IPS-20b (cell line): Measurements from ENCODE around the gene EPS15.
"Not testable (repeated sequence)": the region's sequence is repeated elsewhere in the genome, so short reads cannot be mapped to it uniquely, and the experiment has no call there.

Experiments used
- H3K27ac ChIP-seq: one replicate; pipeline ENCODE4 v1.5.1; 2013; ENCODE audit warnings: low read length
- H3K27me3 ChIP-seq: 2 replicates; pipeline ENCODE4 v1.6.1; 2013; ENCODE audit warnings: mild to moderate bottlenecking, low read length, inconsistent platforms; ENCODE audit not compliant: insufficient read depth
- H3K36me3 ChIP-seq: 2 replicates; pipeline ENCODE4 v1.6.1; 2013; ENCODE audit warnings: low read depth, mild to moderate bottlenecking, inconsistent platforms, low read length, moderate library complexity; ENCODE audit not compliant: insufficient read depth
- H3K4me1 ChIP-seq: 2 replicates; pipeline ENCODE4 v1.6.1; 2013; ENCODE audit warnings: mild to moderate bottlenecking, control low read depth, inconsistent platforms, low read length, moderate library complexity; ENCODE audit not compliant: insufficient read depth
- H3K4me3 ChIP-seq: 2 replicates; pipeline ENCODE4 v1.5.1; 2013; ENCODE audit warnings: mild to moderate bottlenecking, low read length, inconsistent platforms
- H3K9ac ChIP-seq: 2 replicates; pipeline ENCODE4 v1.6.1; 2013; ENCODE audit warnings: low read depth, mild to moderate bottlenecking, inconsistent platforms, low read length, moderate library complexity
- H3K9me3 ChIP-seq: 2 replicates; pipeline ENCODE4 v1.6.1; 2013; ENCODE audit warnings: mild to moderate bottlenecking, low read depth, low read length, inconsistent platforms; ENCODE audit not compliant: insufficient read depth

EPS15 gene

DNA sequence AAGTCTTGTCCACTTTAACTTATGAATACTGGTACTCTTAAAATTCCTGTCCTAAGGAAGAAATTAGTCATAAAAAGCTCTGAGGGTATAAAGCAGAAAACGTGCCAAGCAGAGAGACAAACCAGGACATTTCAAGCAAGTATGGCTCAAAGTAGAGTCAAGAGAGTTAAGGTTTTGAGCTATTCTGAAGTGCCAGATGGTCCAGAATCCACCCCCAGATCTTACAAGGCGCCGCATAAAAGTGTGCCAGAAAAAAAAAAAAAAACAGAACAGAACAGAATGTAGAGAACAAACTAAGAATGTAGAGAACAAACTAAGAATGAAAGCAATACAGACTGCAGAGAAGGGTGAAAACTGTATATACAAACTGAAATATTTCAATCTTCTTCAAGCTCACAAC lies 12.5 kb downstream of the EPS15 start:
- H3K4me3 ChIP-seq, result no peak overlapping the region
- H3K4me1 ChIP-seq, result no peaks in the 10 kb centered on the region
- no peaks in the 10 kb centered on the region for H3K9me3 ChIP-seq
- H3K9ac ChIP-seq, result no peak overlapping the region
- H3K27ac ChIP-seq, result no peak overlapping the region
- no peaks in the 10 kb centered on the region for H3K36me3 ChIP-seq
- H3K27me3 ChIP-seq, result no peaks in the 10 kb centered on the region

DNA sequence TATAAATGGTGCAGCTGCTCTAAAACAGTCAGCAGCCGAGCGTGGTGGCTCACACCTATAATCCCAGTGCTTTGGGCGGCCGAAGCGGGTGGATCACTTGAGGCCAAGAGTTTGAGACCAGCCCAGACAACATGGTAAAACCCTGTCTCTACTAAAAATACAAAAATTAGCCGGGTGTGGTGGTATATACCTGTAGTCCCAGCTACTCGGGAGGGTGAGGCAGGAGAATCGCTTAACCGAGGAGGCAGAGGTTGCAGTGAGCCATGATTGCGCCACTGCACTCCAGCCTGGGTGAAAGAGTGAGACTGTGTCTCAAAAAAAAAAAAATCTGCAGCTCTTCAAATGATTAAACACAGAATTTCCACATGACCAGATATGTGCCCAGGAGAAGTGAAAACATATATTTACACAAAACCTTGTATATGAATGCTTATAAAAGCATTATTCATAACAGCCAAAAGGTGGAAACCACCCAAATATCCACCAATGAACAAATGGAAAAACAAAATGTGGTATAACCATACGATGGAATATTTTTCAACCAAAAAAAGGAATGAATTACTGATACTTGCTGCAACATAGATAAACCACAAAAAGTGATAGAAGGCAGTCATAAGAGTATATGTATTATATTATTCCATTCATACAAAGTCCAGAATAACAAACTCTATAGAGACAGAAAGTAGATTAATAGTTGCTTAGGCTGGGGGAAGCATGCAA lies 14.1 kb downstream of the EPS15 start:
- no peaks in the 10 kb centered on the region for H3K36me3 ChIP-seq
- no peak overlapping the region for H3K9ac ChIP-seq
- H3K4me3 ChIP-seq, result no peak overlapping the region
- H3K27me3 ChIP-seq, result no peaks in the 10 kb centered on the region
- no peaks in the 10 kb centered on the region for H3K9me3 ChIP-seq
- 0 out of 2 replicates have a peak, but pooled peaks cover under 1% of the 10 kb centered on the region for H3K4me1 ChIP-seq
- H3K27ac ChIP-seq, result no peak overlapping the region

- not testable (repeated sequence) for H3K9me3 ChIP-seq, H3K9ac ChIP-seq, H3K27me3 ChIP-seq, H3K4me3 ChIP-seq, H3K4me1 ChIP-seq, H3K36me3 ChIP-seq, H3K27ac ChIP-seq
These were observed 17.8 kb downstream of the EPS15 start for GRCh38 chr1:51501218-51501630.

GRCh38 chr1:51499694-51500093 lies 19.4 kb downstream of the EPS15 start:
- Histone ChIP-seq H3K9me3 (0 out of 2 replicates have a peak, but pooled peaks cover 2% of the 10 kb centered on the region), H3K9ac (no peak overlapping the region), H3K36me3 (no peaks in the 10 kb centered on the region), H3K4me1 (0 out of 2 replicates have a peak, but pooled peaks cover 4% of the 10 kb centered on the region), H3K27me3 (no peaks in the 10 kb centered on the region), H3K4me3 (no peak overlapping the region), H3K27ac (no peak overlapping the region)

GRCh38 chr1:51498924-51499323 lies 20.1 kb downstream of the EPS15 start:
- 0 out of 2 replicates have a peak, but pooled peaks cover 2% of the 10 kb centered on the region for H3K9me3 ChIP-seq
- no peak overlapping the region for H3K4me3 ChIP-seq
- no peaks in the 10 kb centered on the region for H3K27me3 ChIP-seq
- H3K27ac ChIP-seq, result no peak overlapping the region
- H3K9ac ChIP-seq, result no peak overlapping the region
- H3K4me1 ChIP-seq, result 0 out of 2 replicates have a peak, but pooled peaks cover 4% of the 10 kb centered on the region
- no peaks in the 10 kb centered on the region for H3K36me3 ChIP-seq

DNA sequence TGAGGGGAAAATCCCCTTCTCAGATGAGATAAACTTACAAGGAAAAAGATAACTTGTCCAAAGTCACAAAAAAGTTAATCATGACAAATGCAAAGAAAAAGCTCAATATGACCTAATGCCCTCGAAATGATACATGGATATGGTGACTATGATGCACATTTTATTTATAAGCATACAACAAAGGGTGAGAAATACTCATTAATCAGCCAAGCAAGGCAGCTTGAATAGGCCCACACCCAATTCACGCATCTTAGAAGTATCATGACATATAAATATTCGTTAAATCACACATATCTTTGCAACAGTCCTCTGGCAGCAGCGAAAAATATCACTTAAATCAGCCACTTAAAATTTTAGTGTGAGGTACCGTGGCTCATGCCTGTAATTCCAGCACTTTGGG lies 21.7 kb downstream of the EPS15 start:
- H3K4me1 ChIP-seq, result 0 out of 2 replicates have a peak, but pooled peaks cover 4% of the 10 kb centered on the region
- H3K27ac ChIP-seq, result no peak overlapping the region
- H3K9me3 ChIP-seq, result 0 out of 2 replicates have a peak, but pooled peaks cover 2% of the 10 kb centered on the region
- no peaks in the 10 kb centered on the region for H3K27me3 ChIP-seq
- no peak overlapping the region for H3K4me3 ChIP-seq
- H3K9ac ChIP-seq, result no peak overlapping the region
- H3K36me3 ChIP-seq, result no peaks in the 10 kb centered on the region

- H3K36me3 ChIP-seq, result no peaks in the 10 kb centered on the region
- 0 out of 2 replicates have a peak, but pooled peaks cover 2% of the 10 kb centered on the region for H3K9me3 ChIP-seq
- no peaks in the 10 kb centered on the region for H3K27me3 ChIP-seq
- no peak overlapping the region for H3K27ac ChIP-seq
- no peak overlapping the region for H3K9ac ChIP-seq
- no peak overlapping the region for H3K4me3 ChIP-seq
- H3K4me1 ChIP-seq, result no peaks in the 10 kb centered on the region
These were observed 24.8 kb downstream of the EPS15 start for GRCh38 chr1:51494138-51494830.

DNA sequence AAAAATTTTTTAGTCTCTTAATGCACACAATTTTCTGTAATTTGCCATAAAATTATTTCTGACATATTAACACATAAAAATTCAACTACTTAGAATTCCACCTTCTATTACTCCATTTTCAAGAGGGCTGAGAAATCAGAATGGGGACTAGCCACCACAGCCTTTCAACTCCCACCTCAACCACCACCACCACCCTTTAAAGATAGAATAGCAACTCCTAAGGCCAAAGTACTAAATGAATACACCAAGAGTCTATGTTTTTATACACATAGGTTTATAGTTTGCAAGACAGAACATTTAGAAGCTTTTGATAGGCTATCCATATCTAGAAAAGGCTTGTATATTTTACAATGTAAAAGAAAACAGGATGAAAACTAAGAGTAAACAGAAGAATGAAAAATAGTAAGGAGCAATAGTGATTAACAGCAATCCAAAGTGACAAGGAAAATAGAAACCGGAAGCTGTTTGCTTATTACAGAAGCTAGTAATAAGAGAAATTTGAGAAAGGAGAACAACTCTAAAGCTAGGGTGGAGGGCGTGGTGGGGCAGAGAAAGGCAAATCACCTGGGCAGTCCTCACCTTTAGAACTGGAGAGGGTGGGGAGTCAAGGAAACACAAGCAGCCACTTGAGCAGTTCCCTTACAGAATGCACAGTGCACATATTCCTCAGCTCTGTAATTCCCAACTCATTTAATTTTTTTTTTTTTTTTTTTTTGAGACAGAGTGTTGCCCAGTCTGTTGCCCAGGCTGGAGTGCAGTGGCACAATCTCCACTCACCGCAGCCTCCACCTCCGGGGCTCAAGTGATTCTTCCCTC lies 27.7 kb downstream of the EPS15 start:
- Histone ChIP-seq H3K27ac (no peak overlapping the region), H3K4me1 (no peaks in the 10 kb centered on the region), H3K9ac (no peak overlapping the region), H3K4me3 (no peak overlapping the region), H3K36me3 (no peaks in the 10 kb centered on the region), H3K27me3 (no peaks in the 10 kb centered on the region), H3K9me3 (no peaks in the 10 kb centered on the region)

- Histone ChIP-seq H3K36me3 (no peaks in the 10 kb centered on the region), H3K4me1 (no peaks in the 10 kb centered on the region), H3K27me3 (no peaks in the 10 kb centered on the region), H3K9me3 (no peaks in the 10 kb centered on the region), H3K9ac (no peak overlapping the region), H3K4me3 (no peak overlapping the region), H3K27ac (no peak overlapping the region)
These were observed 29.6 kb downstream of the EPS15 start for GRCh38 chr1:51489472-51489871.

DNA sequence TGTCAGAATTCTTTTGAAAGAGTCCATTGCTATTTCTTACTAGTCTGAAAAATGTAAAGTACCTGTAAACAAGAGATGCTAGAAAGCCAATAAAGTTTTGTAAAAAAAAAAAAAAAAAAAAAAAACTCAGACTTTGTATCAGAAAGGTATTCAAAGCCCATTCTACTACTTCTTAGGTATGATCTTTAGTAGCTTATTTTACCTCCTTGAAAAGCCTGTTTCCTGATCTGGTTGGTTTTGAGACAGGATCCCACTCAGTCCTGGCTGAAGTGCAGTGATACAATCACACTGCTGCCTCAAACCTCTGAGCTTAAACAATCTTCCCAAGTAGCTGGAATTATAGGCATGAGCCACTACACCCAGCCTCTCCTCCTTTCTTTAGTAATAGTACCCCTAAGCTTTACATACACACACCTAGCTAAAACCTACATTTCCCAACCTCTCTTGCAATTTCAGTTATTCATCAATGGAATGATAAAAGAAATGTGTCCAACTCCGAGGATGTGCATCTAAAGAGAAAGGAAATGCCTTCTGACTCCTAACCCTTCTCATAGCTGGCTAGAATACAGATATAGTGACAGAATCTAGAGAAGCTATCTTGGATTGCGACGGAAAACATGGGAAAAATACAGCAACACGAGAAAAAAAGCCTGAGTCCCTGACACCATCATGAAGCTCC lies 30.6 kb downstream of the EPS15 start:
- Histone ChIP-seq H3K9ac (no peak overlapping the region), H3K4me3 (no peak overlapping the region), H3K9me3 (no peaks in the 10 kb centered on the region), H3K36me3 (no peaks in the 10 kb centered on the region), H3K27ac (no peak overlapping the region), H3K4me1 (no peaks in the 10 kb centered on the region), H3K27me3 (no peaks in the 10 kb centered on the region)

- no peaks in the 10 kb centered on the region for H3K36me3 ChIP-seq
- no peak overlapping the region for H3K4me3 ChIP-seq
- no peak overlapping the region for H3K27ac ChIP-seq
- H3K9me3 ChIP-seq, result no peaks in the 10 kb centered on the region
- H3K9ac ChIP-seq, result no peak overlapping the region
- no peaks in the 10 kb centered on the region for H3K27me3 ChIP-seq
- H3K4me1 ChIP-seq, result no peaks in the 10 kb centered on the region
These were observed 31.4 kb downstream of the EPS15 start for GRCh38 chr1:51487628-51488027.
